HCT116 (cell line): ENCODE data around the gene RHBDL3. TPM values are rescaled to one million over a fixed set of nuclear protein-coding genes. Genes with fewer than 3 reads are reported as not detected.

Experiments used
- ATAC-seq: fragments of 200-7000 bp; cut with Tn5 transposase; 2 replicates; pipeline ENCODE4 v1.9.1; 2020; ENCODE audit warnings: mild to moderate bottlenecking, moderate library complexity
- BruUV-seq: library from RNA; stranded (reverse); fragments of 400-500 nt; replicated peaks from 2 replicates; lab custom pipeline; 2021; lab: Mats Ljungman, UMichigan
- CTCF ChIA-PET: fragments of 300-600 bp; sonication (Branson Sonifier 250); formaldehyde crosslinking; loops from one replicate; lab custom pipeline; 2021; ENCODE audit warnings: antibody characterized with exemption; lab: Charles Lee
- POLR2A ChIA-PET: fragments of 300-600, 350-600 bp; sonication (Branson Sonifier 250); formaldehyde crosslinking; loops from one replicate; lab custom pipeline; 2021; ENCODE audit warnings: antibody characterized with exemption; lab: Charles Lee
- RAD21 ChIA-PET, 2 experiments: fragments of 300-600 bp; sonication (Branson Sonifier 250); formaldehyde crosslinking; loops; one replicate each; lab custom pipeline; 2023; ENCODE audit warnings: low total read pairs in 2 of 2; ENCODE audit not compliant: uncharacterized antibody in 2 of 2, unreplicated experiment in 2 of 2, low non-redundant PET in 1 of 2; lab: Charles Lee
- DNase-seq: peaks from one replicate; pipeline ENCODE4 v3.0.0-alpha.2; 2010; ENCODE audit warnings: low read depth, low spot score
- H2AFZ ChIP-seq: fragments of 200-600 bp; shearing (Covaris generic), sonication (generic); 2 replicates; pipeline ENCODE4 v1.6.1; 2017; ENCODE audit warnings: low read depth, mixed run types, mixed read lengths, antibody characterized with exemption, low read length; ENCODE audit not compliant: poor library complexity, severe bottlenecking
- H3K27ac ChIP-seq: 2 replicates; pipeline ENCODE4 v1.5.1; 2012; ENCODE audit warnings: low read depth, low read length
- H3K27me3 ChIP-seq: fragments of 200-600 bp; sonication (generic); 2 replicates; pipeline ENCODE4 v1.6.1; 2016; ENCODE audit warnings: mixed run types, low read length, mixed read lengths; ENCODE audit not compliant: insufficient read depth
- H3K36me3 ChIP-seq, 2 experiments: fragments of 200-500 bp in 1 of 2; fragments of 200-600 bp in 1 of 2; sonication (Bioruptor generic) in 1 of 2; sonication (generic) in 1 of 2; 2 replicates each; pipeline versions ENCODE4 v1.5.1 to v1.6.1; 2014 to 2016; ENCODE audit warnings: low read length in 2 of 2, inconsistent platforms in 1 of 2, mixed read lengths in 1 of 2, mixed run types in 1 of 2; ENCODE audit not compliant: insufficient read depth in 2 of 2, control insufficient read depth in 1 of 2
- H3K4me1 ChIP-seq, 2 experiments: fragments of 200-600 bp in 1 of 2; sonication (generic) in 1 of 2; 2 replicates each; pipeline versions ENCODE4 v1.5.1 to v1.6.1; 2012 to 2017; ENCODE audit warnings: low read length in 2 of 2, inconsistent platforms in 1 of 2, mild to moderate bottlenecking in 1 of 2, mixed read lengths in 1 of 2, mixed run types in 1 of 2, moderate library complexity in 1 of 2; ENCODE audit not compliant: insufficient read depth in 2 of 2, control insufficient read depth in 1 of 2
- H3K4me2 ChIP-seq: fragments of 200-600 bp; sonication (generic); 2 replicates; pipeline ENCODE4 v1.6.1; 2017; ENCODE audit warnings: mixed run types, low read length, mixed read lengths
- H3K4me3 ChIP-seq, 2 experiments: fragments of 200-600 bp in 1 of 2; sonication (generic) in 1 of 2; replicated peaks in 1 of 2; 2 replicates each; pipeline ENCODE4 v1.5.1; 2011 to 2016; ENCODE audit warnings: low read length in 2 of 2, control low read depth in 1 of 2, low read depth in 1 of 2, mild to moderate bottlenecking in 1 of 2, mixed read lengths in 1 of 2, mixed run types in 1 of 2
- H3K79me2 ChIP-seq: fragments of 200-600 bp; sonication (generic); 2 replicates; pipeline ENCODE4 v1.6.1; 2017; ENCODE audit warnings: mild to moderate bottlenecking, mixed run types, low read length, moderate library complexity, mixed read lengths; ENCODE audit not compliant: insufficient read depth
- H3K9ac ChIP-seq: fragments of 200-600 bp; sonication (generic); 2 replicates; pipeline ENCODE4 v1.6.1; 2016; ENCODE audit warnings: low read length, mixed read lengths
- H3K9me2 ChIP-seq: fragments of 200-600 bp; sonication (generic), shearing (Covaris generic); 2 replicates; pipeline ENCODE4 v1.6.1; 2017; ENCODE audit warnings: mixed run types, mild to moderate bottlenecking, moderate library complexity; ENCODE audit not compliant: insufficient read depth
- H3K9me3 ChIP-seq, 2 experiments: fragments of 200-500 bp in 1 of 2; fragments of 200-600 bp in 1 of 2; sonication (Bioruptor generic) in 1 of 2; sonication (generic) in 1 of 2; 2 replicates each; pipeline ENCODE4 v1.6.1; 2014 to 2017; ENCODE audit warnings: low read length in 2 of 2, mixed read lengths in 2 of 2, inconsistent platforms in 1 of 2, low read depth in 1 of 2, mild to moderate bottlenecking in 1 of 2, mixed run types in 1 of 2, moderate library complexity in 1 of 2; ENCODE audit not compliant: control insufficient read depth in 1 of 2, insufficient read depth in 1 of 2
- H4K20me1 ChIP-seq: fragments of 200-600 bp; sonication (generic), shearing (Covaris generic); 2 replicates; pipeline ENCODE4 v1.6.1; 2017; ENCODE audit warnings: mixed run types, mild to moderate bottlenecking, moderate library complexity; ENCODE audit not compliant: insufficient read depth
- ATF3 ChIP-seq: IDR thresholded peaks from 2 replicates; pipeline ENCODE4 v1.6.1; 2012
- CBX3 ChIP-seq: IDR thresholded peaks from 2 replicates; pipeline ENCODE4 v1.6.1; 2012; ENCODE audit warnings: low read depth
- CTCF ChIP-seq, 3 experiments: fragments of 200-600 bp in 1 of 3; sonication (generic) in 1 of 3; IDR thresholded peaks in 2 of 3; conservative IDR thresholded peaks in 1 of 3; 2 replicates each; pipeline ENCODE4 v1.5.1; 2012 to 2017; ENCODE audit warnings: low read depth in 2 of 3, low read length in 2 of 3, antibody characterized with exemption in 1 of 3, borderline replicate concordance in 1 of 3, control low read depth in 1 of 3, mild to moderate bottlenecking in 1 of 3, mixed read lengths in 1 of 3, mixed run types in 1 of 3, moderate library complexity in 1 of 3; ENCODE audit not compliant: insufficient read depth in 1 of 3
- EGR1 ChIP-seq: IDR thresholded peaks from 2 replicates; pipeline ENCODE4 v1.6.1; 2012; ENCODE audit warnings: low read depth
- EZH2phosphoT487 ChIP-seq: fragments of 200-600 bp; IDR thresholded peaks from 2 replicates; pipeline ENCODE4 v1.6.1; 2018; ENCODE audit warnings: antibody characterized with exemption, borderline replicate concordance
- FOSL1 ChIP-seq: IDR thresholded peaks from 2 replicates; pipeline ENCODE4 v1.6.1; 2012; ENCODE audit warnings: low read depth
- POLR2A ChIP-seq: IDR thresholded peaks from 2 replicates; pipeline ENCODE4 v1.7.0; 2011; ENCODE audit warnings: borderline replicate concordance; ENCODE audit not compliant: insufficient read depth, insufficient read length; ENCODE audit errors: extremely low read depth
- POLR2AphosphoS5 ChIP-seq: IDR thresholded peaks from 2 replicates; pipeline ENCODE4 v1.6.1; 2011; ENCODE audit warnings: mild to moderate bottlenecking, low read depth, low read length, moderate library complexity
- RAD21 ChIP-seq: IDR thresholded peaks from 2 replicates; pipeline ENCODE4 v1.6.1; 2012; ENCODE audit warnings: low read depth, mild to moderate bottlenecking
- SIN3A ChIP-seq: IDR thresholded peaks from 2 replicates; pipeline ENCODE4 v1.6.1; 2012; ENCODE audit warnings: low read depth
- YY1 ChIP-seq: IDR thresholded peaks from 2 replicates; pipeline ENCODE4 v1.6.1; 2011; ENCODE audit warnings: low read length, low read depth, moderate library complexity, mild to moderate bottlenecking; ENCODE audit not compliant: insufficient replicate concordance; ENCODE audit errors: extremely low read depth
- ZBTB33 ChIP-seq: IDR thresholded peaks from 2 replicates; pipeline ENCODE4 v1.6.1; 2011; ENCODE audit warnings: mild to moderate bottlenecking, low read length, moderate library complexity; ENCODE audit not compliant: insufficient replicate concordance; ENCODE audit errors: extremely low read depth
- ZFX ChIP-seq: fragments of 450-650 bp; IDR thresholded peaks from 2 replicates; pipeline ENCODE4 v1.6.1; 2017
- ZNF274 ChIP-seq: fragments of 200-500 bp; sonication (Bioruptor generic); IDR thresholded peaks from 2 replicates; pipeline ENCODE4 v1.6.1; 2014; ENCODE audit warnings: mild to moderate bottlenecking, low read depth, low read length, inconsistent platforms
- intact Hi-C: fragments of 100-400 bp; cut with micrococcal nuclease; formaldehyde crosslinking; loops from 2 replicates; pipeline ENCODE4 v1.10.0; 2022
- total RNA-seq: library from RNA; stranded (reverse); gene quantifications from one replicate; pipeline ENCODE4 v1.2.1, GENCODE V29; 2021; ENCODE audit not compliant: unreplicated experiment

RHBDL3 gene
- total RNA-seq, 1 experiment from 2014 or later, result 4.0 TPM

- no peak for TF ChIP-seq ZBTB33
- TF ChIP-seq CTCF (IDR thresholded peaks at IDR 0.05 in 2 of 3, conservative IDR thresholded peaks at IDR 0.05 in 1 of 3; ENCODE audit: borderline replicate concordance in 1 of 3, insufficient read depth in 1 of 3, low read depth in 2 of 3, low read length in 2 of 3), result peak; percentile 89 to 99 (median 98)
- TF ChIP-seq POLR2A, result no peak
These were observed 12.5 kb upstream of the RHBDL3 start (continued) for GRCh38 chr17:32253117-32253611.

- intact Hi-C loops, result loop anchor here (10.0 kb wide), 1 partner anchor 499 kb away; no protein-coding TSS in a partner anchor
- H3K4me3 ChIP-seq, result no peak overlapping the region
- POLR2A ChIA-PET, result interaction anchor here (0.6 kb wide), 1 partner anchor 128 kb away, joined by 3 read pairs; no protein-coding TSS in a partner anchor
- H3K27me3 ChIP-seq, result no peaks in the 10 kb centered on the region
- H3K4me1 ChIP-seq, result no peaks in the 10 kb centered on the region
- TF ChIP-seq POLR2AphosphoS5 (no peak), YY1 (no peak), ZNF274 (no peak), EGR1 (no peak), ZFX (no peak), POLR2A (no peak), ATF3 (no peak), RAD21 (no peak), CBX3 (no peak), FOSL1 (no peak), SIN3A (no peak), EZH2phosphoT487 (no peak)
- TF ChIP-seq, all 23 proteins: peak for 0
- Histone ChIP-seq H3K9me3 (no peaks in the 10 kb centered on the region), H4K20me1 (no peaks in the 10 kb centered on the region), H2AFZ (no peak overlapping the region), H3K36me3 (no peaks in the 10 kb centered on the region), H3K79me2 (no peaks in the 10 kb centered on the region), H3K4me2 (no peak overlapping the region), H3K9ac (no peak overlapping the region), H3K9me2 (no peaks in the 10 kb centered on the region), H3K27ac (no peak overlapping the region)
- ATAC-seq (no peak), DNase-seq (no peak)
- no TSS peak for BruUV-seq
- ChIA-PET RAD21 (no interaction called here), CTCF (no interaction called here)
These were observed 9.5 kb upstream of the RHBDL3 start for GRCh38 chr17:32256012-32256700.
